Kasumi-1 (cell line): ENCODE results near the gene WWOX.

Experiments used
- DNase-seq, 2 experiments: peaks; one replicate each; lab custom pipeline; 2025; lab: John Stamatoyannopoulos, UW

WWOX gene

DNA sequence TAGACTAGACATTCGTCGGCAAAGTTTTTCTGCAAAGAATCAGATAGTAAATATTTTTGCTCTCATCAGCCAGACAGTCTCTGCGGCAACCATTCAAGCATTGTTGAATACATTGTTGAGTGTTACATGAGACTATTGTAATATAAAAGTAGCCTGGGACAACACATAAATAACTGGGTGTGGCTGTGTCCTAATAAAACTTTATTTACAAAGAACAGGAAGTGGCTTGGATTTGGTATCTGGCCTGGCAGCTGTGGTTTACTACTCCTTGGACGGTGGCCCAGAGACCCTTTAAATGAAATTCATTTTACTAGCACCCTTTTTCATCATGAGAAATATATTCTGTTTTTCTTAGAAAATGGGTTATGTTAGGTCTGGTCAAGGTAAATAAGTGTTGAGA, 297.2 kb downstream of the WWOX start:
- DNase-seq: no peak

DNA sequence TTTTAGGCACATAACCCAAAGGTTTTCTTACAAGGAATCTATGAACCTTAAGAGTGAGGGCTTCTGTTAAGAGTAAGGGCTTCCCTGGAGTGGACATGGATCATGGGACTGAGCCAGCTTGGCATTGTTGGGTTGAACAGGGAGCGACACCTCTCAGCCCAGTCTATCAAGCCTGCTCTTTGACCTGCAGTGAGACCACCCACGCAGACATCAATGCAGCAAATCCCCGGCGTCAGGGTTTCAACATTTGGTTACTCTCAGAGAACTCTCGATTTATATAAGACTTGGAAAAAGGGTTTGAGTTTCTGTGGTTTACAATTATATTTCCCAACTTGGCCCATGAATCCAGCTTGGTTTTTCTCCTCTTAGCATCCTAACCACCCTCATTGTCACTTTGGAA, 299.9 kb downstream of the WWOX start:
- no peak for DNase-seq

DNA sequence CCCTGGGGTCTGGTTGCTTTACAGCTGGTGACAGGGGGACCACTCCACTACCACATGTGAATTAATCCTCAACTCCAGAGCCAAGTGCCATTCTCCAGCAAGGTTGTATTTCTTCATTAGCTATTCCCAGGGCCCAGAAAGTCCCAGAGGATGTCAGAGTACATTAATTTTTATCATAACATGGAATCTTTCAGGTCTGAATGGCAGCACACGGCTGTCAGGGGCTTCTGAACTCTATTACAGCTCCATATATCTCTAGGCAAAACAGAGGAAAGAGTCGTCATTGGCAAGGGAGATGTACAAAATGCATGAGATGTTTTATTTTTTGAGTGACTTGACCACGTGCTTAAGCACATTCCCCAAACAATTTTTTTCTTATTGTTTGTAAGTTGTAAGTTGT, 303.4 kb downstream of the WWOX start:
- DNase-seq: no peak

DNA sequence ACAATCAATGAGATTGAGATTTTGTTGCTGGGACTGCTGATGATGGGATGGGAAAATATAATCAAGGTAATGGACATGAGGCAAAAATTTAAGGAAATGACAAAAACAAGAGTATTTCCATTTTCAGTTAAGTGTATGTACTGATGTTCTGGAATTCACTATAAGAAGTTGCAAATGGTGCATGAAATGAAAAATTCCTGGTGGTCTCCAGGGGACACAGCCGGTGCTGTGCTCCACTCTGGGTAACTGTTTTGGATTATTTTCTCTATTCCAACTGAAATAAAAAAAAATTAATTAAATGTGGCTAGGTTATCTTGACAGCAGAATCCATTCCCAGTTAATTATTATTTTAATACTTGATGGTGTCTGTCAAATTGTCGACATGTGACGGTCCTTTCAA, 305.6 kb downstream of the WWOX start:
- DNase-seq: no peak

DNA sequence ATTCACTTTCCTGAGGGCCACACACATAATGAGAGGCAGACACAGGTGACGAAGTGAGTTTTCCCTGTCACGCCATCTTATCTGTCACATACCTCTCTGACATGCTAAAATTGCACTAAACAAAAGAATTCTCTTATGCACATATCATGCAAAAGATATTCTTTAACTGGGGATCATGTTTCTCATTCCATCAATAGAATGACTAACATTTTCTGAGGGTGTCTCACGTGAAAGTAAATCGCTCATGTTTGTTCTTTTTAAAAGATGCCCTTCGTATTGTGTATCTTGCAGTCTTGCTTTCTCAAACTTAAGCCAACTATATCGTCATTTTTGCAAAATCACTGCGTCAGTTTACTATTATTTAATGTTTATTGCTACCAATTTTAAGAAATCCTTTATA, 306.4 kb downstream of the WWOX start:
- no peak for DNase-seq

DNA sequence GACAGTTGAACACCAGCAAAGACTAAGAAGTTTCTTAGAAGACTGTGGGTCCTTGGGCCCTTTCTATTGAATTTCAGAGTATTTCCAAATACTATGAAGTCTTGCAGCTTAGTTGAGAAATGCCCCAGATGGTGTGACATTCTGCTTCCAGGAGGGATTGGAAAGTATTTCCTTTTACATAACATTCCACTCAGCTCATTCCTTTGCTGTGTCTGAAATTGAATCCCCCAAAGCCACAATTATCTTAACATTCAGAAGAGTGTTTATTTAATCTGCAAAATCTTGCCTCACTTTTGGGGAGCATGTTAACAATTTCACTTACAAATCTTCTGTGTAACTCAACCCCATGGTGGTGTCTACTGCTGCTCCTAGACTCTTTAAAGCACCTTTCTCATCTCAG, 307.7 kb downstream of the WWOX start:
- DNase-seq: no peak

DNA sequence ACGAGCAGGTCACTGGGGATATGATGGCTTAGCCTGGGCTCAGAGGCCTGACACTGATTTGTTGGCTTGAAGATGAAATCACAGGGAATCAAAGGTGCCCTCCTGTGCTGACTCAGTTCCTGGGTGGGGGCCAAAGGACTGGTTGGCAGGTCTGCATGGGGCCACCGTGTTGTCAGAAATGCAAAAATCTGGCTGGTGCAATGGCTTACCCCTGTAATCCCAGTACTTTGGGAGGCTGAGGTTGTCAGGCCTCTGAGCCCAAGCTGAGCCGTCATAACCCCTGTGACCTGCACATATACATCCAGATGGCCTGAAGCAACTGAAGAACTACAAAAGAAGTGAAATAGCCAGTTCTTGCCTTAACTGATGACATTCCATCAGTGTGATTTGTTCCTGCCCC, 314.2 kb downstream of the WWOX start:
- no peak for DNase-seq

DNA sequence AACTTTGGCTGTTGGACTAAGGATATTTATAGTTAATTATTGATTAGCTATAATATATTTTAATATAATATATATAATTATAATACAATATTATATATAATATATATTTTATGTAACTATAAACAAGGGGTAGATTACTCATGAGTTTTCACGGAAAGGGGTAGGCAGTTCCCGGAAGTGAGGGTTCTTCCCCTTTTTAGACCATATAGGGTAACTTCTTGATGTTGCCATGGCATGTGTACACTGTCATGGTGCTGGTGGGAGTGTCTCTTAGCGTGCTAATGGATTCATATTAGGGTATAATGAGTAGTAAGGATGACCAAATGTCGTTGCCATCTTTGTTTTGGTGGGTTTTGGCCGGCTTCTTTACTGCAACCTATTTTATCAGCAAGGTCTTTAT, 315.6 kb downstream of the WWOX start:
- DNase-seq: no peak

DNA sequence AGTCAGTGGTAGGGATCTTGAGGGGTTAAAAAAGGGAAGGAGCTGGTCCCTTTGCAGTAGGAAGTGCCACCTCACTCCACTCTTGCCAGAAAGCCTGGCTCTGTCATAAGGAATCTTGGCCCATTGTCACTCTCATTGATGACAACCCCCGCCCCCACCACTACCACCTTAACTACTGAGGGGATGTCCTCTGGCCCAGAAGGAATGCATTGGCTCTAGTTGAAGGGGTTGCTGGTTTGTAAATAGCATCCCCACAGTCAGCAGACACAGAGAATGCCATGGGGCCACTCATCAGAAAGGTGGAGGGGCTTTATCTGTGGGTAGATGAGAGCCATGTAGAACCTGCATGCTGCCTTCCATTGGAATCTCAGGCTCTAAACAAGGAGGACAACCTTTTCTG, 316.2 kb downstream of the WWOX start:
- DNase-seq: no peak

DNA sequence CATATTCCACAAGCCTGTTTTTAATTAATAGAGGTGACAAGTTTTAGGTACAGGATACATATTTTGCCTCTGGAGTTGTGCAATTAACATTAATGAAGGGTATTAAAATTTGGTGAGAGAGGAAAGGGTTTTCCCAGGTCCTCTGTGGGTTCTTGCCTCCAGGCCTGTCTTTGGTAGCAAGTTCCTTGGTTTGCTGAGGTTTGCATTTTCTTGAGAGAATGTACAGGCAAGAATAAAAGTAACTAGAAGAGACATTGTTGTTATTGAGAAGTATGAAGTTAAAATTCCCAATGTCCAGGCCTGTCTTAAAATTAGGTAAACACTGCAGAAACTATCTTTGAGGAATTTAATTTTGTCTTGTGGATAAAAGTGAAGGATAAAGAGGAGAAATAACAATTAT, 316.9 kb downstream of the WWOX start:
- DNase-seq: no peak

DNA sequence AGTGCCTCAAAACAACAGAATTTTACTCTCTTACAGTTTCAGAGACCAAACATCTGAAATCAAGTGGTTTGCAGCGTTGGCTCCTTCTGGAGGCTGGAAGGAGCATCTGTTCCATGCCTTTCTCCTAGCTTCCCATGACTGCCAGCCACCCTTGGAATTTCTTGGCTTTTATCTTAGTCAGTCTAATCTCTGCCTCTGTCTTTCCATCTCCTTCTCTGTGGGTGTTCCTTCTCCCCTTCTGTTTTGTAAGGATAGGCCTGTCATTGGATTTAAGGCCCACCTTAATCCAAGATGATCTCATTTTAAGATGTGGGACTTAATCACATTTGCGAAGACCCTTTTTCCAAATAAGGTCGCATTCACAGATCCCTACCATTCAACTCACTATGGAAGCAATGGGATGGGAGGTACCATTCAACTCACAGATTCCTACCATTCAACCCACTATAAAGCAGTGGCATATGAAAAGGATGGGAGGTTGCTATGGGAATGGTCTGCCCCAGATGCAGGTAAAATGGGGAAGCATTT, 321.8 kb downstream of the WWOX start:
- no peak for DNase-seq

DNA sequence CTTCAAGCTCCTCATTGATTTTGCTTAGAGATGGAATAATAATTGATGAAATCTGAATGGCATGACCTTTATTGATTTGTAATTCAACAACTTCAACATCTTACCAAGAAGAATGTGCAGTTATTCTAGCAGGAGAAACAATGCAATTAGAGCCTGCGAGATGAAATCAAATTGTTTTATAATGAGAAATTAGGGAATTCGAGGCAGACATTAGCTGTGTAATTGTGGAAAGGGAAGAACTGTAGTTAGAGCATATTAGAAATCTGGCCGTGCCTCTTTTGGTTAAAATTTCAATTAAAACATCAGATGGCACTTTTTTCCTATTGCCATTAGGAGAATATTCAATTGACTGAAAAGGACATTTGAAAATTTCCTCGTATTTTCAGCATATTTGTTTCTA, 325.8 kb downstream of the WWOX start:
- no peak for DNase-seq

DNA sequence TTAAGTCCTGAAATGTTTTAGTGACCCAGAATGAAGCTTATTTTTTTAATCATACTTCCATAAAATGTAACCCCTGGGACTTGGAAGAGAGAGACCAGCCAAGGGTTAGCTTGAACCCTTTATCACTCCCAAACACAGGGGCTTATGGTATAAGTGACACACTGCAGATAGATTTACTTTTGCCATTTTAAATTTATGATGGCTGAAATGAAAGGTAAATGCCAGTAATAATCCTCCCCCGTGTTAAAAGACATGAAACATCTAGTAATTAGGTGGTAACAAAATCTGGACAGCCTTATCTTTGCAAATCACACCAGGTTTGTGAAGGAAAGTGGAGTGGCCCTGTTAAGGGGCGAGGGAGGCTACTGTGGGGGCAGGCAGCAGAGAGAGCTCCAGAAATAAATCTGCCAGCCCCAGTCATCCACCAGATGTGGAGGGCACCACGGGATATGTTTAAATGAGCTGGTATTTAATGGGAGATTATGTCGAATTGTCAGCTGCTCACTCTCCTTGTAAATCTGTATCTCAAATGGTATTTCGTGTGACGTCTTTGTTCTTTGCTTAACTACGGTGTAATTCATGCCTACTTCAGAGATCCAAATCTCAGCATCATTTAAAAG, 326.5 kb downstream of the WWOX start:
- DNase-seq: no peak

DNA sequence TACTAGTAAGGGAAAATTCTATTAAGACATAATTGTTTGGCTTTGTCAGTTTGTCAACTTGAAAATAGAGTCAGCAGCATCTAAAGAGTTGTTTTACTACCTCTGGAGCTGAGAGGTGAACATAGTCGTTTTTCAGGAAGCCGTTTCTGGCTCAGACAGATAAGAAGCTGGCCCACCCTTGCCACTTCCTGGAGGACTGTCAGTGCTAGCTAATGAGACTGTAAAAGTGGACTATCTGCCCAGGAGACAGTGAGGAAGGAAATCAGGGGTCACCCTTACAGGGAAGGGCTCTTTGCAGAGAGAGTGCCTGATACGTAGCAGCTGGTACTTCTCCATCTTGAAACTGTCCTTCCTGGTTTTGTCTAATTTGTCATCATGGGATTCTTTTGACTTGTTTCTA, 328.7 kb downstream of the WWOX start:
- DNase-seq: peak; percentile 72 to 79

DNA sequence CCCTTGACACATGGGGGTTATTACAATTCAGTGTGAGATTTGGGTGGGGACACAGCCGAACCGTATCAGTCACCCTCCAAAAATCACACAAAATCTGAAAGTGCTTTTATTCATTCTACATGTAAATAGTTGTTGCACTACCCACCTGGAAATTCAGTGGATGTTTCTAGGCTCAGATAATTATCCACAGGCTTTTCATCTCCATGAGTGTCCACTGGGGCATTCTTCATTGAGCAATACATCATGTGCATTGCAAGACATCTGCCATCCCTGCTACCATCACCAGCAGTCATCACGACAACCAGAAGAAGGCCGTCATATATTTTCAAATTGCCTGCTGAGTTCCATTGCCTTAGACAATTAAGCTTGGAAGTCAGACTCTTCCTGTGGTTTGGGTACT, 330.8 kb downstream of the WWOX start:
- no peak for DNase-seq

DNA sequence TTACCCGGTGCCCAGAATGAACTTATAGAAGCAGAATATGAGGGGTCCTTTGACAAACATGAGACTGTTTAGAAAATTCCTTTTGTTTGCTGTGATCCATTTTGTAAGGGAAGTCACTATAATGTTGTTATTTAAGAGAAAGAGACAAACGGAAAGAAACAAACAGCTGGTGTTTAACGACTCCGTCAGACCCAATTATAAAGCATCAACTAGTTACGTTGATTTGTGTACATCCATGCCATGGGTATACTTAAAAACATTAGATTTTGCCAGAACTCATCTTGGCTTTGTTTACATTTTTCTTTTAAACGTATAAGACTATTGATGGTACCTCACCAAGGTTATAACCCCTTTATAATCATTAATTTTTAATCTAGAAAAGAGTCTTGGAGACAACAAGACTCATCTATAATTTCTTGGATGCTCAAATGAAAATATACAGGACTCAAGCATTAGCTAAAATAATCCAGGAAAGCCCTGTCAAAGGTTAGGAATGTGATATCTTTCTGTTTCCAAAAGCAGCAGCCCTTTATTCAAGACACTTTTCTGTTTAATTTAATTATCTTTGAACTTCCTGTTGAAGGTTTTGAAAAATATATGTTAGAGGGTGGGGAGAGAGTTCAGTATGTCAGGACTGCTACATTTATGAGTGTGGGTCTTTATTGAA, 331.7 kb downstream of the WWOX start:
- no peak for DNase-seq

DNA sequence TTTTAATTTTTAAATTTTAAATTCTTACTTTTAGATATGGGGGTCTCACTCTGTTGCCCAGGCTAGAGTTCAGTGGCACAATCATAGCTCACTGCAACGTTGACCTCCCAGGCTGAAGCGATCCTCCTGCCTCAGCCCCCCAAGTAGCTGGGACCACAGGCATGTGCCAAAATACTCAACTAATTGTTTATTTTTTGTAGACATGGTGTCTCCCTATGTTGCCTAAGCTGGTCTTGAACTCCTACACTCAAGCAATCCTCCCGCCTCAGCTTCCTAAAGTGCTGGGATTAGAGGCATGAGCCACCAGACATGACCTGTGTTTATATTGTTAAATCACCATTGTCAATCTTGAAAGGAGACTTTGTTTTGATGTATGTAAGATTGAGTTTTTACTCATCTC, 332.2 kb downstream of the WWOX start:
- no peak for DNase-seq

DNA sequence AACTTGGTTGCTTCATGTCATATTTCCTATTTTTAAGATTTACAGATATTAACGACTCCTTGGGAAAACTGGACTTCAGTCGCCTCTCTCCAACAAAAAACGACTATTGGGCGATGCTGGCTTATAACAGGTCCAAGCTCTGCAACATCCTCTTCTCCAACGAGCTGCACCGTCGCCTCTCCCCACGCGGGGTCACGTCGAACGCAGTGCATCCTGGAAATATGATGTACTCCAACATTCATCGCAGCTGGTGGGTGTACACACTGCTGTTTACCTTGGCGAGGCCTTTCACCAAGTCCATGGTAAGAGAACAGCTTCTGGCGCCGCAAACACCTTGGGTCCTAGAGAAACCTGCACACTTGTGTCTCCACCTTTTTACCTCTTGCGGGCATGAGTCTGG, 333.0 kb downstream of the WWOX start:
- no peak for DNase-seq

DNA sequence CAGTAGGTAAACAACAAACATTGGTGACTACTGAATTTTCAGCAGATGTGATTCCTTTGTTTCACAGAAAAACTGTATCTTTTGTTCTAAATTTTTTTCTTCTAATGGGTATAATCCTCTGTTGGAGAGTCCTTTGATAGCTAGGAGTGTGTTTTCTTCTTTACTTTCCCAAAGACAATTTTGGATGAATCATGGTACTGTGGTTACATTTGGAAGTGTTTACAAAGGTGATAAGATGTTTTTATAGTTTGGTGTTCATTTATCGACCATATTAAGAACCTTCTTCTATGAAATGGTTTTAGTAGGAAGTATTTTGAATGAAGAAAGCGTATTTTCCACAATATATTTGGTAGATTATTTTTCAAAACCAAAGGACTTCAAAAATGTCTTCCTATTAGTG, 333.7 kb downstream of the WWOX start:
- no peak for DNase-seq

DNA sequence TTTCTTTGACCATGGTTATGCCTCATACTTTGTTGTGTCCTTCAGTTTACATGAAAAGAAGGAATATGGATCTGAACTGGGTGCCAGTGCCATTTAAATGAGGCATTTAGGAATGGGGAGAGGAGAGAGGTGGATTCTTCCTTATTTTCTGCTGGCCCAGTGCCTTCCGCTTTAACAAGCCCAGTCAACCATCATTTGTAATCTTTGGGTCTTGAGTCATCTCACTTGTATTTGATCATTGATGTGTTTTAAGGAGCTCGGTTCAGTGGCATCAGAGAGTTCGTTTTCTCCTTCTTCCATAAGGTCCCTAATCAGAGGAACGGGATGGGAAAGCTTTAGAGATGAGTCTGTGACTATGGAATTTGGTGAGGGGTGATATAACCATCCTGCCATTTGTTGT, 334.9 kb downstream of the WWOX start:
- DNase-seq: no peak

DNA sequence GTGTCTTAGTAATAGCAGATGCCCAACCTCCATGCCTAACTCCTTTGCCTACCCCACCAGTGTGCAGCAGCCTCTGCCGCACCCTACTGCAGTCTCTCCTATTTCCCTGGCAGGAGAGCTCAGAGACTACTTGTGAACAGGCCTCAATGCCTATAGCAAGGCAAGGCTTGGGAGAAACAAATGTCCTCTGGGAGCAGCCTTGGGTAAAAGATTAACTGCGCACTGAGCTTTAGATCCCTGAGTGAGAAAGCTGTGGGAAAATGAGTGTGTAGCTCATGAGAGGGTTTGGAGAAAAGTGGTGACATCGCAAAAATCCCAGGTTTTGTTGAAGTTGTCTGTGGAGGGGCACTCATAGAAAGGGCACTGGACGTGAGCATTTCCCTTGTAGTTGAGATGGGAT, 335.8 kb downstream of the WWOX start:
- DNase-seq: no peak

DNA sequence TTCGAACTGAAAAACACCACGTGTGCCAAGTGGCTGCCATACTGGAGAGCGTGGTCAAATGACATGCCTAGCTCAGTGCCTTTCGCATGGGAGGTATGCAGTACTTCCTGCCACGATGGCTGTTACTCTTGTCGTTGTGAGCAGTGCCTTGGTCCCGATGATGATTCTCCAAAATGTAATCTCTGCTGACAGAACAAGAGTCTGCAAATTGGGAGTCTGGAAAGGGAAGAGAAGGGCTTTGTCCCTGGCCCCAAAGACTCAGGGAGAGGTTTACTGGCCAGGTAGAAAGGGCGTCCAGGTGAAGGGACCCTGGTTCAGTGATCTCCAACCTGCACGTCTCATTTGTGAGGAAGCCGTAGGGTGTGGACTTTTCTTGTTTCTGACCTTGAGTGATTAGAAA, 336.6 kb downstream of the WWOX start:
- no peak for DNase-seq

DNA sequence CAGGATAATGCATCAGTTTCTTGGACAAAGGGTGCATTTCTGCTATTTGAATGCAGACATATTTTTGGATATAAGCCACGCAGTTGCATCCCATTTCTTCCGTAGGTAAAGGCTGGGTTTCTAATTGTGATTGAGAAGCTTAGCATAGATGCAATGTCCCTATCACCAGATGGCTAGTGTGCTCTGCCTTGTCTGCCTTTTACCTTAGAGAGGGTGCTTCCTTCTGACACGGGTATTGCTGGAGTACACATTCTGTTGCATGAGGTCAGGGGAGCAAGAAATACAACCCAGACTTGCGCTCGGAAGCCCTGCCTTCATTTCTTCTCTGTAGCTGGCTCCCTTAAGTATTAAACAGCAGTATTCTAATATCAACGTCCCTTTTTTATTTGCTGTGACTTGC, 337.4 kb downstream of the WWOX start:
- DNase-seq: no peak

DNA sequence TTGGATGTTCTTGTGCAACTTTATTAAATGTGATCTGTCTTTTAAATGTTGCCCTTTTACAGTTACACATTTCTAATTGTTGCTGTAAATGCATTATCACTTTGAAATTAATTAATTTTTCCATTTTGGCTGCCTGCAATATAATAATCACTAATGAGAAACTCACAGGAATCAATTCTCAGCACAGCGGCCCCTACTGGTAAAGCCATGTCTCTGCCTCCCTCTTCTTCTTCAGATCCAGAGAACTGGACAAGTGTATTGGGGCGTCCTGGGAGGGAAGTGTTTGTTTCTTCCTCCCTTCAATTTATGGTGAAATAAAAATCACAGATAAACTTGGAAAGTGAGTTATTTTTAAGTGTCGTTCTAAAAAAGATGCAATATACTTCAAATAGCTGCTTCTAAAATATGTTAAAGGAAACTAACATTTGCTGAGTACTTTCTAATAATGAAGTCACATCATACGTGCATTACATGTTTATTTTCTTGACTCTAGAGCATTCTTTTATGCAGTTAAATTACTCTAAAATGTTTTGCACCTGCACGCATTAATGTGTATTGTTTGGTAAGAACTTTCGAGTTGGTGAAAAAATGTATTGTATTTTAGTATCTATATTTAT, 338.0 kb downstream of the WWOX start:
- DNase-seq: peak; percentile 21 to 38
